GM21723 (cell line): Measurements from ENCODE around the gene NT5DC1.
"Not testable (repeated sequence)": the region's sequence is repeated elsewhere in the genome, so short reads cannot be mapped to it uniquely, and the experiment has no call there.

Source experiments
- ATAC-seq: cut with Tn5 transposase; IDR thresholded peaks from one replicate; pipeline ENCODE4 v1.9.1; 2021; ENCODE audit warnings: mild to moderate bottlenecking, moderate library complexity; ENCODE audit not compliant: unreplicated experiment

NT5DC1 gene

GRCh38 chr6:116088946-116089345 lies 11.7 kb upstream of the NT5DC1 start:
- no peak for ATAC-seq

GRCh38 chr6:116090251-116090650 lies 10.4 kb upstream of the NT5DC1 start:
- ATAC-seq, result peak; percentile 65

- no peak for ATAC-seq
Measured at GRCh38 chr6:116094041-116094440, 6.6 kb upstream of the NT5DC1 start.

GRCh38 chr6:116096048-116096759 lies 4.4 kb upstream of the NT5DC1 start:
- ATAC-seq, result not testable (repeated sequence)

- no peak for ATAC-seq
Measured at GRCh38 chr6:116096979-116097816, 3.5 kb upstream of the NT5DC1 start.

GRCh38 chr6:116099036-116099435 lies 1.6 kb upstream of the NT5DC1 start:
- no peak for ATAC-seq

GRCh38 chr6:116101302-116101718 lies 657 bp downstream of the NT5DC1 start:
- no peak for ATAC-seq

- ATAC-seq, result no peak
Measured at GRCh38 chr6:116101790-116102189, 1.1 kb downstream of the NT5DC1 start.

GRCh38 chr6:116102873-116103272 lies 2.2 kb downstream of the NT5DC1 start:
- no peak for ATAC-seq

GRCh38 chr6:116104636-116105035 lies 4.0 kb downstream of the NT5DC1 start:
- no peak for ATAC-seq

- ATAC-seq, result no peak
Measured at GRCh38 chr6:116105247-116105646, 4.6 kb downstream of the NT5DC1 start.

GRCh38 chr6:116106146-116106545 lies 5.5 kb downstream of the NT5DC1 start:
- ATAC-seq, result no peak

- ATAC-seq, result no peak
Measured at GRCh38 chr6:116108836-116109235, 8.2 kb downstream of the NT5DC1 start.

- ATAC-seq, result peak; percentile 80
Measured at GRCh38 chr6:116111552-116112528, 11.2 kb downstream of the NT5DC1 start.

- ATAC-seq, result no peak
Measured at GRCh38 chr6:116113386-116113785, 12.7 kb downstream of the NT5DC1 start.

- no peak for ATAC-seq
Measured at GRCh38 chr6:116115781-116116180, 15.1 kb downstream of the NT5DC1 start.

- ATAC-seq, result no peak
Measured at GRCh38 chr6:116118608-116119007, 18.0 kb downstream of the NT5DC1 start.

GRCh38 chr6:116120430-116120829 lies 19.8 kb downstream of the NT5DC1 start:
- ATAC-seq, result no peak

GRCh38 chr6:116126032-116126431 lies 25.4 kb downstream of the NT5DC1 start, which contains the start of gene COL10A1:
TSS of gene COL10A1 (minus strand) at chr6:116126132. CDS start at chr6:116125492, 640 bp downstream.
- ATAC-seq, result no peak

GRCh38 chr6:116127771-116128493 lies 27.3 kb downstream of the NT5DC1 start:
- no peak for ATAC-seq
